ENCODE data around the gene GARNL3. TPM values are rescaled to one million over a fixed set of nuclear protein-coding genes. Genes with fewer than 3 reads are reported as not detected.
A peak's percentile ranks its signal among the peaks of the same experiment; 100 is the strongest.

Gene GARNL3
- total RNA-seq, 8 experiments from 2014 or later = 1.0 to 21.8 (median 15.9) TPM

DNA sequence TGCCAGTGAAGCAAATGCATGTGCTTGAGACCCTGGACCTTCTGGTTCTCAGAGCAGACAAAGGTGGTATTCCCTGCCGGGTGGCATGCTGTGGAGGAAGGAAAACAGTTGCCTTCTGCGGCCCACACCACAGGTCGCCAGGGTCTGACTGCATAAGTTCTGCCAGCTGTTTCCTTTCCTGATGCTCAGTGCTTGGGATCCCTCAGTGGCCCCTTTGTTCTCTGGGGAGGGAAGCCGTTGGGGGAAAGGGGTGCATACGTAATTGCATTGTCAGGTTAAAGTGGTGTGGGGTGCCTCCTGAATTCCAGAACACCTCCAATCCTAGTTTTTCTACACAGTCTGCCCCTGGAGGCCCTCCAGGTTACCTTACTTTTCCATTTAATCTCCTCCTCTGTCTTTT lies 89.3 kb downstream of the GARNL3 start:
- H3K27ac ChIP-seq = no peak overlapping the region
- in situ Hi-C loops (cut with MboI; ENCODE audit: low pct_unique_long_range_greater_than_20kb in 2 of 9, low sequenced_read_pairs in 9 of 9, unreplicated experiment in 9 of 9) = loop anchor here in 1 of 9 experiments (25.0 kb wide), 1 partner anchor 417 kb away; no protein-coding TSS in a partner anchor

DNA sequence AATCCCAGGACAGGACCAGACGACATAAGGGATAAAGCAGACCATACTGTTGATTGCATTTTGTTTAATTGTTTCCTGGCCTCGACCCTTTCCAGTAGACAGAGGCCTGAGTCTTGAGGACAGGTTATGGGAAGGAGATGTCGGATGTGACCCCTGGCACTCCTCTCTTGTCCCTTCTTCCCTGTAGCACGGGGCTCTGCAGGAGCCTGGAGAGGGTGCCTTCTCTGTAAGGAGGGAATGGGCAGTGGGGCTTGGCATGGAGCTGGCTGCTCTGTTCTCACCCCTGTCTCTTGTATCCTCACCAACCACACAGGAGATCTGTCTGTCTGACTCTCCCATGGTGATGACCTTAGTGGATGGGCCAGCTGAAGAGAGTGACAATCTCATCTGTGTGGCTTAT lies 92.3 kb downstream of the GARNL3 start:
- no peak overlapping the region for H3K27ac ChIP-seq
- 60 to 100% (median 82%) methylated on average over 1 to 3 of the region's 4 CpGs; no CpG with 5 or more reads in 2 of the 10 experiments for WGBS, 10 experiments
- in situ Hi-C loops (cut with MboI; ENCODE audit: low pct_unique_long_range_greater_than_20kb in 2 of 9, low sequenced_read_pairs in 9 of 9, unreplicated experiment in 9 of 9) = loop anchor here in 1 of 9 experiments (25.0 kb wide), 1 partner anchor 420 kb away; no protein-coding TSS in a partner anchor
- no peak overlapping the region for H3K4me3 ChIP-seq
- peaks cover 2 to 4% of the 10 kb centered on the region in 2 donors for H3K4me1 ChIP-seq (replicated peaks in 1 of 2)
- no peak for ATAC-seq (replicated peaks in 6 of 8)

More for the DNA sequence above, 89.3 kb downstream of the GARNL3 start:
- no peak for ATAC-seq (replicated peaks in 6 of 8)
- Histone ChIP-seq H3K4me1 (replicated peaks in 1 of 2) (peaks cover 7 to 10% of the 10 kb centered on the region in 2 donors), H3K4me3 (no peak overlapping the region)
- WGBS, 10 experiments = 42 to 60% (median 54%) methylated on average over 1 to 3 of the region's 5 CpGs; no CpG with 5 or more reads in 6 of the 10 experiments

DNA sequence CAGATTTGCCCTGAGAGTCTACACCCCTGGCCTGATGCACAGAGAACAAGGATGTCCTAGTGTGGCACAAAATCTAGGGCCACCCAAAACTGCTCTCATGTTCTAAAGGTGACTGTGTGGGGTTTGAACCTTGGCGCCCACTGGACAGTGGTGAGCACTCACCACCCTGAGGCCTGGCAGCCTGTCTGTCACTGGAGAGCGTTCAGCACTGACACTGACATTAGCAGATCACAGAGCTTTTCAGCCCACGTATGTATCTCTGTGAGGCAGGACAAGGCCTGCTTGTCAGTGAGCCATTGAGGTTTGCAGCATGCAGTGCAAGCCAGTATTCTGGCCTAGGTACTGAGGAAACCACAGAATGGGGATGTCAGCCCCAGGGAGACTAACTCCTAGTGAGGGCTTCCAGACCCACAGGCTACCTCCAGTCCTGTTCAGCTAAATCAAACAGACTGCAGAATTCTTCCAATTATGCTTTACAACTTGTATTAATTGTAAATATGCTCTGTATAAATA lies 93.5 kb downstream of the GARNL3 start:
- in situ Hi-C loops (cut with MboI; ENCODE audit: low pct_unique_long_range_greater_than_20kb in 2 of 9, low sequenced_read_pairs in 9 of 9, unreplicated experiment in 9 of 9) = loop anchor here in 1 of 9 experiments (25.0 kb wide), 1 partner anchor 421 kb away; no protein-coding TSS in a partner anchor
- 69 to 94% (median 92%) methylated on average over 2 of the region's 3 CpGs; no CpG with 5 or more reads in 6 of the 10 experiments for WGBS, 10 experiments
- Histone ChIP-seq H3K4me1 (replicated peaks in 1 of 2) (no peaks in the 10 kb centered on the region), H3K27ac (no peak overlapping the region), H3K4me3 (no peak overlapping the region)
- no peak for ATAC-seq (replicated peaks in 6 of 8)

DNA sequence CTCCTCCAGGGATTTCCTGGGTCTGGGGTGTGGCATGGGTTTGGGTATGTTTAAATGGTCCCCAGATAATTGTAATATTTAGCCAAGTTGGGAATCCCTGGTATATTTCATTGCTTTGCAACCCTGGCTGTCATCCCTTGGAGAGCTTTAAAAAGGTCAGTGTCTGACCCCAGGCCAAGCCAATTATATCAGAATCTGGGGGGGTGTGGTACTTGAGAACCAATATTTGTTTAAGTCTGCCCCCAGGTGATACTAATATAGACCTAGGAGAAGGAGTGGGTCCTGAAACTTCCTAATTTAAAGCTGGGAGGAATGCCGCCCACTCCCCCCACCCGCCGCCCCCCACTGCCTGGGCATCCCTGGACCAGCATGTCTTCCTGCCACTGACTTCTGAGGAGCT lies 94.2 kb downstream of the GARNL3 start:
- Histone ChIP-seq H3K27ac (no peak overlapping the region), H3K4me3 (no peak overlapping the region), H3K4me1 (replicated peaks in 1 of 2) (peaks cover 0 to 5% of the 10 kb centered on the region in 2 donors)
- WGBS, 10 experiments = 100% methylated on average over 1 of the region's 3 CpGs; no CpG with 5 or more reads in 9 of the 10 experiments
- in situ Hi-C loops (cut with MboI; ENCODE audit: low pct_unique_long_range_greater_than_20kb in 2 of 9, low sequenced_read_pairs in 9 of 9, unreplicated experiment in 9 of 9) = loop anchor here in 1 of 9 experiments (25.0 kb wide), 1 partner anchor 421 kb away; no protein-coding TSS in a partner anchor
- ATAC-seq (replicated peaks in 6 of 8) = no peak

DNA sequence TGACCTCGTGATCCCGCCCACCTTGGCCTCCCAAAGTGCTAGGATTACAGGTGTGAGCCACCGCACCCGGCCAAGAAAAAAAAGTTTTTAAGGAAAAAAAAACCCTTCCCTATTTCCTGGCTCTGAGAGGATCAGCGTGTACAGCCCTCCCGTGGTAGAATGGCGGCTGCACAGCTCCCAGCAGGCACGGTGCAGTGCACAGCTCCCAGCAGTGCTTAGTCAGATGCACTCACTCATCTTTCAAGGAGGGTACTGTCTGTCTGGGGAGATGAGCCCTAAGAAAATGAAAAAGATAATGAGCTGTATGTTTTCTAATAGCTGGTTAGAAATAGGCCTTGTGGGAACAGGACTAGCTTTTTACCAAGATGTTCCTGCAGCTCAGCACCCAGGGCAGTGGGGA lies 95.7 kb downstream of the GARNL3 start:
- peak in 1 of 8 experiments; percentile 9 for ATAC-seq (replicated peaks in 6 of 8)
- H3K4me3 ChIP-seq = no peak overlapping the region
- peaks cover 0 to 8% of the 10 kb centered on the region in 2 donors for H3K4me1 ChIP-seq (replicated peaks in 1 of 2)
- H3K27ac ChIP-seq = no peak overlapping the region
- 74 to 100% (median 87%) methylated on average over 3 to 8 of the region's 8 CpGs; no CpG with 5 or more reads in 3 of the 10 experiments for WGBS, 10 experiments
- in situ Hi-C loops (cut with MboI; ENCODE audit: low pct_unique_long_range_greater_than_20kb in 2 of 9, low sequenced_read_pairs in 9 of 9, unreplicated experiment in 9 of 9) = loop anchor here in 1 of 9 experiments (25.0 kb wide), 1 partner anchor 423 kb away; no protein-coding TSS in a partner anchor

DNA sequence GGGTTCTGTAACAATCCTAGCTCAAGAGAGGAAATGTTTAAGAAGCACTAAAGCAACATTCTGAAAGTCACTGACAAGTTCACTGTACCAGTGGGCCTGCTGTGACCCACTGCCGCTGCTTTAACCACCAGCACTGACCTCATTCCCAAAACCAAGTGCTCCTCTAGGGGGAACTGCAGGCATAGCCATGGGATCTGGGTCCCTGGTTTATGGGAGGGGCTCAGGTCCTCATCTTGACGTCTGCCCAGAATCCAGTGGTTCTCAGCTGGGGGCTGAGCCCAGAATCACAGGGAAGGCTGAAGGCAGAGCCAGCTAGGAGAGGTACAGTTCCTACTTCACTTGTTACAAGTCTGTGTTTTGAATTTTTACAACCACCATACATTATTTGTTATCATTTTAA lies 96.3 kb downstream of the GARNL3 start:
- Histone ChIP-seq H3K4me1 (replicated peaks in 1 of 2) (peaks cover 0 to 8% of the 10 kb centered on the region in 2 donors), H3K27ac (no peak overlapping the region), H3K4me3 (no peak overlapping the region)
- peak in 6 of 8 experiments; percentile 51 to 92 (median 80) for ATAC-seq (replicated peaks in 6 of 8)
- 0 to 100% (median 83%) methylated on average over 1 of the region's 2 CpGs; no CpG with 5 or more reads in 6 of the 10 experiments for WGBS, 10 experiments
- in situ Hi-C loops (cut with MboI; ENCODE audit: low pct_unique_long_range_greater_than_20kb in 2 of 9, low sequenced_read_pairs in 9 of 9, unreplicated experiment in 9 of 9) = loop anchor here in 1 of 9 experiments (25.0 kb wide), 1 partner anchor 424 kb away; no protein-coding TSS in a partner anchor

DNA sequence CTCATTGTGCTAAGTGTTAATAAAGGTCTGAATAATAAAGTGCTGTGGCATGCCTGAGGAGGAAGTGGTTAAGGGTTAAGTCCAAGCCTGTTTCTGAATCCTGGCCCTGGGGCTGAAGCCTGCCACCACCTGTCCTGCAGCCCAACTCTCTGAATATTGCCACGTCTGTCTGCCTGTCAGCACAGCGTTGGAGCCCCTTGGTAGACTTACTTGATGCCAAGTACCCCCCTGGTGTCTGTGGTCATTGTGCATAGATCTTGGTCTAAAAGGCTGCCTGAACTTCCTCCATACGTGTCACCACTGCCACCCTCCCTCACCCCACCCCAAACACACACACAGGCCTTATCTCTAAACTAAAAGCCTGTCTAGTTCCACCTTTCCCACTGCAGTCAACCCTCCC lies 97.0 kb downstream of the GARNL3 start:
- no peak overlapping the region for H3K4me3 ChIP-seq
- H3K27ac ChIP-seq = no peak overlapping the region
- peaks cover 0 to 8% of the 10 kb centered on the region in 2 donors for H3K4me1 ChIP-seq (replicated peaks in 1 of 2)
- ATAC-seq (replicated peaks in 6 of 8) = no peak
- 80 to 100% (median 93%) methylated on average over 1 to 3 of the region's 3 CpGs; no CpG with 5 or more reads in 5 of the 10 experiments for WGBS, 10 experiments
- in situ Hi-C loops (cut with MboI; ENCODE audit: low pct_unique_long_range_greater_than_20kb in 2 of 9, low sequenced_read_pairs in 9 of 9, unreplicated experiment in 9 of 9) = loop anchor here in 1 of 9 experiments (25.0 kb wide), 1 partner anchor 424 kb away; no protein-coding TSS in a partner anchor

DNA sequence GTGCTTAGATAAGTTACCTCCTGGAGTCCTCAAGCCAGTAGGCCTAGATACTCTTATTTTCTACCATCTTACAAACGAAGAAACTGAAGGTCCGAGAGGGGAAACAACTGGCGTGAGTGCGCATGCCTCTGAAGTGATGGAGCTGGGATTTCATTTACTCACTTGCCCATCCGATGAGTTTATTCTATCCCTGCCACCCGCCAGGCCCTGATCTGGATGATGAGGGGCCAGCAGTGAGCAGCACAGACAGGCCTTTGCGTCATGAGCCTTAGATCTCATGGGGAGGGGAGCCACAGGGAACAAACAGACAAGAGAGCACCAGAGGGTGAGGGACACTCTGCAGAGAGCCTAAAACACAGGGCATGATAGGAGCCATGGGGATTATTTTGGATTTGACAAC lies 98.3 kb downstream of the GARNL3 start:
- Histone ChIP-seq H3K4me1 (replicated peaks in 1 of 2) (peaks cover 0 to 8% of the 10 kb centered on the region in 2 donors), H3K4me3 (no peak overlapping the region), H3K27ac (no peak overlapping the region)
- in situ Hi-C loops (cut with MboI; ENCODE audit: low pct_unique_long_range_greater_than_20kb in 2 of 9, low sequenced_read_pairs in 9 of 9, unreplicated experiment in 9 of 9) = loop anchor here in 1 of 9 experiments (25.0 kb wide), 1 partner anchor 426 kb away; no protein-coding TSS in a partner anchor
- 67 to 100% (median 91%) methylated on average over 1 to 5 of the region's 7 CpGs; no CpG with 5 or more reads in 4 of the 10 experiments for WGBS, 10 experiments
- ATAC-seq (replicated peaks in 6 of 8) = no peak

DNA sequence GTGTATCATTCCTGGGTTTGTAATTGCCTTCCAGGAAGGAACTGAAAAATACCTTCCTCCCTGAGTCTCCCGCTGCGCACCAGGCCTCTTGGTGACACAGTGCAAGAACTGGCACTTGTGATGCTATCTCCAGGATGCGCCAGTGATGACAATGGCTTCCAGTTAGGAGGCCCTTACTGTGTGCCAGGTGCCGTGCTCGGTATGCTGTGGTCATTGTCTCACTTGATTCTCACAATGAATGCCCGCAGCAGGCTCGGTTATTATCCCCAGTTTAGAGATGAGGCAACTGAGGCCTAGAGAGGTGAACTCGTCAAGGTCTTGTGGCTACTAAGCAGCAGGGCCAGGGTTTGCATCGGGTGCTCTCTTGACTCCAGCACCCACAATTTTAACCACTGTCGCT lies 100.9 kb downstream of the GARNL3 start:
- 87 to 100% (median 94%) methylated on average over 1 to 8 of the region's 10 CpGs; no CpG with 5 or more reads in 1 of the 10 experiments for WGBS, 10 experiments
- no peak overlapping the region for H3K27ac ChIP-seq
- H3K4me1 ChIP-seq (replicated peaks in 1 of 2) = peaks cover 9 to 14% of the 10 kb centered on the region in 2 donors
- no peak overlapping the region for H3K4me3 ChIP-seq
- in situ Hi-C loops (cut with MboI; ENCODE audit: low pct_unique_long_range_greater_than_20kb in 2 of 9, low sequenced_read_pairs in 9 of 9, unreplicated experiment in 9 of 9) = loop anchor here in 1 of 9 experiments (25.0 kb wide), 1 partner anchor 428 kb away; no protein-coding TSS in a partner anchor
- ATAC-seq (replicated peaks in 6 of 8) = no peak

DNA sequence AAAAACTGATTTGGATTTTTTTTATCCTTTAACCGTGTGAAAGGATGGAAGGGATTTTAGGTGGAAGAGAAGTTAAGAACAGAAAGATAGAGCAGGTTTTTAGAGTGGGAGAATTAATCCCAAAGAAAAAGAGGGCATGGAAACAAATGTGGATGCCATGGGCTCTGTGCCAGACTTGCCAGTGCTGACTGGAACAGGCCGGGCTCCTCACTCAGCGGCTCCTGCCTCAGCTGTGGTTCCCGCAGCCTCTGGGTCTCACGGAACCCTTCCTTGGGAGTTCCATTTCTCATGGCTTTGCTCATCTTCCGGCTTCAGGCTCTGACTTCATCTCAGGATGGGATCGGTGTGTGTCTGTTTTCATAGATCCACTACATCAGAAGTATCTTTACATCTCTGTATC lies 102.0 kb downstream of the GARNL3 start:
- no peak for ATAC-seq (replicated peaks in 6 of 8)
- in situ Hi-C loops (cut with MboI; ENCODE audit: low pct_unique_long_range_greater_than_20kb in 2 of 9, low sequenced_read_pairs in 9 of 9, unreplicated experiment in 9 of 9) = loop anchor here in 1 of 9 experiments (25.0 kb wide), 1 partner anchor 429 kb away; no protein-coding TSS in a partner anchor
- peaks cover 9 to 14% of the 10 kb centered on the region in 2 donors for H3K4me1 ChIP-seq (replicated peaks in 1 of 2)
- 62 to 100% (median 97%) methylated on average over 1 to 7 of the region's 7 CpGs; no CpG with 5 or more reads in 2 of the 10 experiments for WGBS, 10 experiments
- no peak overlapping the region for H3K27ac ChIP-seq
- no peak overlapping the region for H3K4me3 ChIP-seq

DNA sequence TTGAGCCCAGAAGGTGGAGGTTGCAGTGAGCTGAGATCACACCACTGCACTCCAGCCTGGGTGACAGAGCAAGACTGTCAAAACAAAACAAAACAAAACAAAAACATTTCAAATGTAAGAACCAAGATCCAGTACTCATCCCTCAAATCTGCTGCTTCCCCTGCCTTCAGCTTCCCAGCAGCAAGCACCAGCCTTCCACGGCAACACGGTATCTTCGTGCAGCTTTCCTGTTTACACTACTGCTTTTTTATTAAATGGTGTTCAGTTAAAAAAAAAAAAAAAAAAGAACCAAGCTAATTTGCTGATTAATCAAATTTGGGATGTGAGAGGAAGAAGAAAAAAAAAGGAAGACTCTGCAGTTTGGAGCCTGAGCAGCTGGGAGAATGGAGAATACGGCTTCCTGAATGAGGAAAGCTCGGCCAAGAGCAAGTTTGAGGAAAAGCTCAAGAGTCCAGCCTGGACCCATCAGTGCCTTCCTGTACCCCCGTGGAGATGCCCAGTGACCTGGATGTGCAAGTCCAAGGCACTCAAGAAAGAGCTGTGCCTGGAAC lies 104.4 kb downstream of the GARNL3 start:
- WGBS, 10 experiments = 0 to 90% (median 82%) methylated on average over 1 to 6 of the region's 6 CpGs; no CpG with 5 or more reads in 1 of the 10 experiments
- Histone ChIP-seq H3K4me1 (replicated peaks in 1 of 2) (peaks cover 8 to 9% of the 10 kb centered on the region in 2 donors), H3K27ac (no peak overlapping the region), H3K4me3 (no peak overlapping the region)
- in situ Hi-C loops (cut with MboI; ENCODE audit: low pct_unique_long_range_greater_than_20kb in 2 of 9, low sequenced_read_pairs in 9 of 9, unreplicated experiment in 9 of 9) = loop anchor here in 1 of 9 experiments (25.0 kb wide), 1 partner anchor 432 kb away; no protein-coding TSS in a partner anchor
- peak in 2 of 8 experiments; percentile 6 to 11 for ATAC-seq (replicated peaks in 6 of 8)

DNA sequence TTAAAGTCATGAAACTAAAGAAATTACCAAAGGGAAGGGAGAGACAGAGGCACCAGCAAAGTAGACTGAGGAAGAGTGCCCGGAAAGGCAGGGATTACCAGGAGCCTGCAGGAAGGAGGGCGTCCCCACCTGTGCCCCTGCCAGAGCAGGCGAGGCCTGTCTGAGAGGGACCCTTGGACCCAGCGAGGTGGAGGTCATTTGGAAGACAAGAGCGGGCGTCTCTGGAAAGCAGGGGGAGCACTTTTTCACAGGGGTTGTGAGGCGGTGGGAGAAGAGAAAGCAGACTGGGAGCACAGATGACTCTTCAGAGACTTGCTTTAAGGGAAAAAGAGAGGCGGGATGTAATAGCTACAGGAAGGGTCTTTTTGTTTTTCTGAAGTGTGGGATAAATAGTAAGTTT lies 104.9 kb downstream of the GARNL3 start:
- 36 to 93% (median 64%) methylated on average over 2 to 8 of the region's 8 CpGs; no CpG with 5 or more reads in 2 of the 10 experiments for WGBS, 10 experiments
- Histone ChIP-seq H3K4me3 (no peak overlapping the region), H3K27ac (no peak overlapping the region), H3K4me1 (replicated peaks in 1 of 2) (peaks cover 5 to 9% of the 10 kb centered on the region in 2 donors)
- in situ Hi-C loops (cut with MboI; ENCODE audit: low pct_unique_long_range_greater_than_20kb in 2 of 9, low sequenced_read_pairs in 9 of 9, unreplicated experiment in 9 of 9) = loop anchor here in 1 of 9 experiments (25.0 kb wide), 1 partner anchor 432 kb away; no protein-coding TSS in a partner anchor
- peak in 2 of 8 experiments; percentile 15 to 23 for ATAC-seq (replicated peaks in 6 of 8)
